ENCODE measurements around the gene SARDH.
A peak's percentile ranks its signal among the peaks of the same experiment; 100 is the strongest.

Gene SARDH

GRCh38 chr9:133768859-133769510, 30.8 kb upstream of the SARDH start:
- H4K8ac ChIP-seq (ENCODE audit: low read depth, low read length), result no peak overlapping the region
- peaks cover 58 to 63% of the 10 kb centered on the region in 2 experiments for H3K36me3 ChIP-seq (ENCODE audit: control insufficient read depth in 1 of 2, insufficient read depth in 2 of 2, low read length in 2 of 2)
- H3K14ac ChIP-seq (ENCODE audit: low read length), result no peak overlapping the region
- no peak overlapping the region for H3K4me2 ChIP-seq (ENCODE audit: low read length)
- no peaks in the 10 kb centered on the region for H3K79me1 ChIP-seq (ENCODE audit: low read length)
- no peak overlapping the region for H2AK5ac ChIP-seq (ENCODE audit: low read length)
- no peak overlapping the region for H2BK120ac ChIP-seq (ENCODE audit: insufficient read depth, low read length, poor library complexity)
- H4K12ac ChIP-seq (ENCODE audit: low read depth, low read length), result no peak overlapping the region
- no peak overlapping the region for H2BK12ac ChIP-seq (ENCODE audit: low read length)
- H3K4me3 ChIP-seq (ENCODE audit: low read depth, low read length), result no peak overlapping the region
- peaks cover 11% of the 10 kb centered on the region for H3K9me3 ChIP-seq (ENCODE audit: insufficient read depth, low read depth, low read length)
- H4K91ac ChIP-seq (ENCODE audit: low read depth, low read length), result no peak overlapping the region
- H3K27ac ChIP-seq (ENCODE audit: low read depth, low read length), result no peak overlapping the region
- H3K4me1 ChIP-seq (ENCODE audit: control insufficient read depth in 1 of 2, insufficient read depth in 2 of 2, low read length in 2 of 2), result no peaks in the 10 kb centered on the region
- peak in 1 of 2 donors; percentile 23 for DNase-seq
- H2AFZ ChIP-seq (ENCODE audit: insufficient read depth, low read length, poor library complexity), result no peak overlapping the region
- no peak overlapping the region for H3K18ac ChIP-seq (ENCODE audit: low read length)
- H3K23ac ChIP-seq (ENCODE audit: low read length), result no peak overlapping the region
- no peaks in the 10 kb centered on the region for H3K27me3 ChIP-seq (ENCODE audit: insufficient read depth, low read length)
- no peaks in the 10 kb centered on the region for H3K79me2 ChIP-seq (ENCODE audit: control insufficient read depth, insufficient read depth, low read length, poor library complexity)
- no peak overlapping the region for H2BK5ac ChIP-seq (ENCODE audit: low read depth, low read length, poor library complexity)
- WGBS (ENCODE audit: extremely low coverage, insufficient coverage, insufficient read length), result no CpG with 5 or more reads among the region's 15 CpGs
- H3K4ac ChIP-seq (ENCODE audit: low read depth, low read length), result no peak overlapping the region
- H3K9ac ChIP-seq (ENCODE audit: low read length), result no peak overlapping the region

- Histone ChIP-seq H2BK12ac (ENCODE audit: low read length) (no peak overlapping the region), H3K4ac (ENCODE audit: low read depth, low read length) (no peak overlapping the region), H3K79me2 (ENCODE audit: control insufficient read depth, insufficient read depth, low read length, poor library complexity) (no peaks in the 10 kb centered on the region), H3K27ac (ENCODE audit: low read depth, low read length) (no peak overlapping the region), H3K9me3 (ENCODE audit: insufficient read depth, low read depth, low read length) (peaks cover 11% of the 10 kb centered on the region), H3K14ac (ENCODE audit: low read length) (no peak overlapping the region), H3K23ac (ENCODE audit: low read length) (no peak overlapping the region), H3K4me3 (ENCODE audit: low read depth, low read length) (no peak overlapping the region), H3K18ac (ENCODE audit: low read length) (no peak overlapping the region), H2AK5ac (ENCODE audit: low read length) (no peak overlapping the region), H4K91ac (ENCODE audit: low read depth, low read length) (no peak overlapping the region), H3K4me2 (ENCODE audit: low read length) (no peak overlapping the region), H2AFZ (ENCODE audit: insufficient read depth, low read length, poor library complexity) (no peak overlapping the region), H2BK120ac (ENCODE audit: insufficient read depth, low read length, poor library complexity) (no peak overlapping the region), H3K79me1 (ENCODE audit: low read length) (no peaks in the 10 kb centered on the region), H4K12ac (ENCODE audit: low read depth, low read length) (no peak overlapping the region), H3K9ac (ENCODE audit: low read length) (no peak overlapping the region), H3K36me3 (ENCODE audit: control insufficient read depth in 1 of 2, insufficient read depth in 2 of 2, low read length in 2 of 2) (peaks cover 63 to 65% of the 10 kb centered on the region in 2 experiments), H3K27me3 (ENCODE audit: insufficient read depth, low read length) (no peaks in the 10 kb centered on the region), H2BK5ac (ENCODE audit: low read depth, low read length, poor library complexity) (no peak overlapping the region), H3K4me1 (ENCODE audit: control insufficient read depth in 1 of 2, insufficient read depth in 2 of 2, low read length in 2 of 2) (no peaks in the 10 kb centered on the region), H4K8ac (ENCODE audit: low read depth, low read length) (no peak overlapping the region)
- no CpG with 5 or more reads among the region's 17 CpGs for WGBS (ENCODE audit: extremely low coverage, insufficient coverage, insufficient read length)
- no peak for DNase-seq
Measured at GRCh38 chr9:133768371-133768858, 30.3 kb upstream of the SARDH start.

- Histone ChIP-seq H3K4me2 (ENCODE audit: low read length) (no peak overlapping the region), H3K4me3 (ENCODE audit: low read depth, low read length) (no peak overlapping the region), H3K27ac (ENCODE audit: low read depth, low read length) (no peak overlapping the region), H4K12ac (ENCODE audit: low read depth, low read length) (no peak overlapping the region), H3K9ac (ENCODE audit: low read length) (no peak overlapping the region), H3K4ac (ENCODE audit: low read depth, low read length) (no peak overlapping the region), H3K79me2 (ENCODE audit: control insufficient read depth, insufficient read depth, low read length, poor library complexity) (no peaks in the 10 kb centered on the region), H2AK5ac (ENCODE audit: low read length) (no peak overlapping the region), H3K9me3 (ENCODE audit: insufficient read depth, low read depth, low read length) (peaks cover 12% of the 10 kb centered on the region), H4K91ac (ENCODE audit: low read depth, low read length) (no peak overlapping the region), H3K23ac (ENCODE audit: low read length) (no peak overlapping the region), H3K18ac (ENCODE audit: low read length) (no peak overlapping the region), H2BK12ac (ENCODE audit: low read length) (no peak overlapping the region), H3K36me3 (ENCODE audit: control insufficient read depth in 1 of 2, insufficient read depth in 2 of 2, low read length in 2 of 2) (peaks cover 64 to 67% of the 10 kb centered on the region in 2 experiments), H3K79me1 (ENCODE audit: low read length) (no peaks in the 10 kb centered on the region), H2AFZ (ENCODE audit: insufficient read depth, low read length, poor library complexity) (no peak overlapping the region), H4K8ac (ENCODE audit: low read depth, low read length) (no peak overlapping the region), H2BK120ac (ENCODE audit: insufficient read depth, low read length, poor library complexity) (no peak overlapping the region), H3K27me3 (ENCODE audit: insufficient read depth, low read length) (no peaks in the 10 kb centered on the region), H2BK5ac (ENCODE audit: low read depth, low read length, poor library complexity) (no peak overlapping the region), H3K14ac (ENCODE audit: low read length) (no peak overlapping the region), H3K4me1 (ENCODE audit: control insufficient read depth in 1 of 2, insufficient read depth in 2 of 2, low read length in 2 of 2) (no peaks in the 10 kb centered on the region)
- no peak for DNase-seq
- no CpG with 5 or more reads among the region's 1 CpG for WGBS (ENCODE audit: extremely low coverage, insufficient coverage, insufficient read length)
Measured at GRCh38 chr9:133767625-133768024, 29.5 kb upstream of the SARDH start.

GRCh38 chr9:133767008-133767407, 28.9 kb upstream of the SARDH start:
- Histone ChIP-seq H2AK5ac (ENCODE audit: low read length) (no peak overlapping the region), H3K79me2 (ENCODE audit: control insufficient read depth, insufficient read depth, low read length, poor library complexity) (no peaks in the 10 kb centered on the region), H3K23ac (ENCODE audit: low read length) (no peak overlapping the region), H3K9me3 (ENCODE audit: insufficient read depth, low read depth, low read length) (peaks cover 15% of the 10 kb centered on the region), H3K14ac (ENCODE audit: low read length) (no peak overlapping the region), H2BK12ac (ENCODE audit: low read length) (no peak overlapping the region), H3K27me3 (ENCODE audit: insufficient read depth, low read length) (no peaks in the 10 kb centered on the region), H3K18ac (ENCODE audit: low read length) (no peak overlapping the region), H3K27ac (ENCODE audit: low read depth, low read length) (no peak overlapping the region), H4K12ac (ENCODE audit: low read depth, low read length) (no peak overlapping the region), H2BK120ac (ENCODE audit: insufficient read depth, low read length, poor library complexity) (no peak overlapping the region), H4K8ac (ENCODE audit: low read depth, low read length) (no peak overlapping the region), H3K4me2 (ENCODE audit: low read length) (no peak overlapping the region), H3K79me1 (ENCODE audit: low read length) (no peaks in the 10 kb centered on the region), H3K4me1 (ENCODE audit: control insufficient read depth in 1 of 2, insufficient read depth in 2 of 2, low read length in 2 of 2) (no peaks in the 10 kb centered on the region), H3K9ac (ENCODE audit: low read length) (no peak overlapping the region), H3K36me3 (ENCODE audit: control insufficient read depth in 1 of 2, insufficient read depth in 2 of 2, low read length in 2 of 2) (peaks cover 62 to 64% of the 10 kb centered on the region in 2 experiments), H3K4ac (ENCODE audit: low read depth, low read length) (no peak overlapping the region), H2AFZ (ENCODE audit: insufficient read depth, low read length, poor library complexity) (no peak overlapping the region), H2BK5ac (ENCODE audit: low read depth, low read length, poor library complexity) (no peak overlapping the region), H4K91ac (ENCODE audit: low read depth, low read length) (no peak overlapping the region), H3K4me3 (ENCODE audit: low read depth, low read length) (no peak overlapping the region)
- DNase-seq, result no peak
- WGBS (ENCODE audit: extremely low coverage, insufficient coverage, insufficient read length), result no CpG with 5 or more reads among the region's 1 CpG
